PFSK-1 (cell line): ENCODE data around the gene PANX2.

Source experiments
- FOXP2 ChIP-seq: optimal IDR thresholded peaks from 2 replicates; pipeline ENCODE3; 2011; ENCODE audit warnings: borderline replicate concordance, control low read depth, inconsistent platforms; ENCODE audit not compliant: insufficient read depth; ENCODE audit errors: extremely low read length, extremely low read depth
- POLR2AphosphoS5 ChIP-seq: IDR thresholded peaks from 2 replicates; pipeline ENCODE4 v1.6.1; 2012; ENCODE audit warnings: low read depth, mild to moderate bottlenecking, control low read depth, low read length, moderate library complexity
- SIN3A ChIP-seq: IDR thresholded peaks from 2 replicates; pipeline ENCODE4 v1.6.1; 2012; ENCODE audit warnings: mild to moderate bottlenecking, low read length, moderate library complexity, borderline replicate concordance; ENCODE audit not compliant: insufficient read depth
- TAF1 ChIP-seq: IDR thresholded peaks from 2 replicates; pipeline ENCODE4 v1.6.1; 2012; ENCODE audit warnings: low read length, control low read depth, borderline replicate concordance; ENCODE audit not compliant: insufficient read depth
- TF ChIP-seq, protein P1 (sequence below), 2 experiments: IDR thresholded peaks; 2 replicates each; pipeline versions ENCODE4 v1.6.1 to v1.8.0; 2011 to 2012; ENCODE audit warnings: low read depth in 2 of 2, low read length in 2 of 2, control low read depth in 1 of 2, inconsistent platforms in 1 of 2, mild to moderate bottlenecking in 1 of 2, moderate library complexity in 1 of 2; ENCODE audit not compliant: insufficient read depth in 1 of 2

PANX2 gene

DNA sequence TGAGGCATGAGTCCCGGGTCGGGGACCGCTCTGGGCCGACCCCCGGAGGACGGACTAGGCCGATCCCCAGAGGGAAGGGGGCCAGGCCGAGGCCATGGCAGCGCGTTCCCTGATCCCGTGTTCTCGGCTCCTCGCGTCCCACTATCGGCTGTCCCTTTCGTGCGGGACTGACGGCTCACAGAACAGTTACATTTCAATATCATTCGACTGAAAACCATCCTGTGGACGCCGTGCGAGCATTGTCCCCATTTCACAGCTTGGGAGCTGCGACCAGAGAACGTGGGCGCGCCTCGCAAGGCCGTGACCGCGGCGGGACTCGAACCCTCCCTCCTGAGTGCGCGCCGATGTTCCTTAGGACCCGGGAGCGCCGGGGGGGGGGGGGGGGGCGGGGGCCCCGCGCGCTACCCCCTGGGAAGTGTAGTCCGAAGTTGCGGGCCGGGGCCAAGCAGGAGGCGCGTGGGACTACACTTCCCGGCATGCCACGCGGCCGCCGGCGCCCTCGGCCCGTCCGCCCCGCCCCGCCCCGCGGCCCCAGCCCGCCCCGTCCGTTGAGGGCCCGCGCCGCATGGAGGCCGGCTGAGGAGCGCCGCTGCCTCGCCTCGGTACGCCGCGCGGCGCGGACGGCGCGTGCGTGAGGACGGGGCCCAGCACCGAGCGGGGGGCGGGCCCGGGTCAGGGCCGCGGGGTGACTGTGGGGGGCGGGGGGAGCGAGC lies 15.0 kb downstream of the PANX2 start, which contains the start of gene TRABD:
Gene TRABD (plus strand): TSS at position 539 of the 713 bp plus-strand sequence. CDS start 7,148 bp downstream, outside the sequence.
- TF ChIP-seq SIN3A = no peak
- peak; percentile 23 for TF ChIP-seq FOXP2

DNA sequence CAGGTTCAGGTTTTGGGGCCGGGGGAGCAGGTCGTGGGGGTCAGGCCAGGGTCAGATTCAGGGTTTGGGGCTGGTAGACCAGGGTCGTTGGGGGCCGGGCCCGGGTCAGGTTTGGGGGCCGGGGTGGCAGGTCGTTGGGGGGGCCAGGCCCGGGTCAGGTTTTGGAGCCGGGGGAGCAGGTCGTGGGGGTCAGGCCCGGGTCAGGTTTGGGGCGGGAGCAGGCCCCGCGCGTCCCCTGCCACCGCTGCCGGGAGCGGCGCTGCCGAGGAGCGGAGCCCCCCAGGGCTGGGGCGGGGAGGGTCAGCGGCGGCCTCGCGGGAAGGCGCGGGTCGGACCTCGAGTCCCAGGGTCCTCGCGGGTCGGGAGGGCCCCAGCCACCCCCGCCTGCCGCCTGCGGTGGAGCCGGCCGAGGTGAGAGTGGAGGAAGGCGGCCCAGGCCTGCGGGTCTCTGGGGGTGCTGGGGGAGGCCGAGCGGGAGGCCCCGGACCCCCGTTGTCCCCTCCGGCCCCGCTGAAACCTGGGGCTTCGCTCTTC lies 15.7 kb downstream of the PANX2 start:
- no peak for TF ChIP-seq SIN3A
- no peak for TF ChIP-seq POLR2AphosphoS5
- TF ChIP-seq, protein P1, sequence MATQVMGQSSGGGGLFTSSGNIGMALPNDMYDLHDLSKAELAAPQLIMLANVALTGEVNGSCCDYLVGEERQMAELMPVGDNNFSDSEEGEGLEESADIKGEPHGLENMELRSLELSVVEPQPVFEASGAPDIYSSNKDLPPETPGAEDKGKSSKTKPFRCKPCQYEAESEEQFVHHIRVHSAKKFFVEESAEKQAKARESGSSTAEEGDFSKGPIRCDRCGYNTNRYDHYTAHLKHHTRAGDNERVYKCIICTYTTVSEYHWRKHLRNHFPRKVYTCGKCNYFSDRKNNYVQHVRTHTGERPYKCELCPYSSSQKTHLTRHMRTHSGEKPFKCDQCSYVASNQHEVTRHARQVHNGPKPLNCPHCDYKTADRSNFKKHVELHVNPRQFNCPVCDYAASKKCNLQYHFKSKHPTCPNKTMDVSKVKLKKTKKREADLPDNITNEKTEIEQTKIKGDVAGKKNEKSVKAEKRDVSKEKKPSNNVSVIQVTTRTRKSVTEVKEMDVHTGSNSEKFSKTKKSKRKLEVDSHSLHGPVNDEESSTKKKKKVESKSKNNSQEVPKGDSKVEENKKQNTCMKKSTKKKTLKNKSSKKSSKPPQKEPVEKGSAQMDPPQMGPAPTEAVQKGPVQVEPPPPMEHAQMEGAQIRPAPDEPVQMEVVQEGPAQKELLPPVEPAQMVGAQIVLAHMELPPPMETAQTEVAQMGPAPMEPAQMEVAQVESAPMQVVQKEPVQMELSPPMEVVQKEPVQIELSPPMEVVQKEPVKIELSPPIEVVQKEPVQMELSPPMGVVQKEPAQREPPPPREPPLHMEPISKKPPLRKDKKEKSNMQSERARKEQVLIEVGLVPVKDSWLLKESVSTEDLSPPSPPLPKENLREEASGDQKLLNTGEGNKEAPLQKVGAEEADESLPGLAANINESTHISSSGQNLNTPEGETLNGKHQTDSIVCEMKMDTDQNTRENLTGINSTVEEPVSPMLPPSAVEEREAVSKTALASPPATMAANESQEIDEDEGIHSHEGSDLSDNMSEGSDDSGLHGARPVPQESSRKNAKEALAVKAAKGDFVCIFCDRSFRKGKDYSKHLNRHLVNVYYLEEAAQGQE (IDR thresholded peaks at IDR 0.05; ENCODE audit: insufficient read depth in 1 of 2, low read depth in 2 of 2, low read length in 2 of 2) = no peak
- TF ChIP-seq FOXP2 = no peak
- no peak for TF ChIP-seq TAF1

DNA sequence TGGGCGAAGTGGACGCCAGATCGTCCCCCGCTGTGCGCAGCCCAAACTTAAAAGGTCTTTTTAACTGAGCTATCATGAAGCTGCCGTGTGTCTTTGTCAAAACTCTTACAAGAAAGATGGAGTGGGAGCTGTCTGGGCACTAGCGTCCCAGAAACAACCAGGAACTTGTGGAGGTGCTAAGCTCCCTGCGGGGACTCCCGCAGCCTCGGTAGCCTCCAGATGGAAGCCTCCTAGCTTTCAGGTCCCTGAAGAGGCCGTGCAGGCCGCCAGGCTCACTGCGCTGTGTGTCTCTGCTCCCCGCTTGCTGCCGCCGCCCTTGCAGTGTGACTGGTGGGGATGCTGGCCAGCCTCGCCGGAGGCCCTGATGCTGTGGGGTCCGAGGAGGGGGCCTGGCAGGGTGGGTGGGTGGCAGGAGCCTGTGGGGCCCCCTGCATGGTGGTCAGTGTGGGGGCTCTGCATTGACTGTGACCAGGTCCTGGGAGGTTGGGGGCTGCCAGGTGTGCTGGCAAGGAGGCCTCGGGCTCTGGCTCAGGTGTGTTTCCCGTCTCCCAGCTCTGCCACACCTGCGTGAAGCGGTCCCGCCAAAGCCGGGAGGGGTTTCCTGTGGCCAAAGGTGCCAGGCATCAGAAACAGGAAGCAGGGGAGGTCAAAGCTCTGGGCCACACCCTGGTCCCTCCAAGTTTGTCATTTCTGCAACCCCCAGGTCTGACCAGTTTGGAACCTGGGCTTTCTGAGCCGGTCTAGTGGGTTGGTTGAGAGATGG lies 16.4 kb downstream of the PANX2 start:
- TF ChIP-seq POLR2AphosphoS5 (no peak), SIN3A (no peak), TAF1 (no peak), FOXP2 (no peak)
- TF ChIP-seq, protein P1 (IDR thresholded peaks at IDR 0.05; ENCODE audit: insufficient read depth in 1 of 2, low read depth in 2 of 2, low read length in 2 of 2) = no peak

DNA sequence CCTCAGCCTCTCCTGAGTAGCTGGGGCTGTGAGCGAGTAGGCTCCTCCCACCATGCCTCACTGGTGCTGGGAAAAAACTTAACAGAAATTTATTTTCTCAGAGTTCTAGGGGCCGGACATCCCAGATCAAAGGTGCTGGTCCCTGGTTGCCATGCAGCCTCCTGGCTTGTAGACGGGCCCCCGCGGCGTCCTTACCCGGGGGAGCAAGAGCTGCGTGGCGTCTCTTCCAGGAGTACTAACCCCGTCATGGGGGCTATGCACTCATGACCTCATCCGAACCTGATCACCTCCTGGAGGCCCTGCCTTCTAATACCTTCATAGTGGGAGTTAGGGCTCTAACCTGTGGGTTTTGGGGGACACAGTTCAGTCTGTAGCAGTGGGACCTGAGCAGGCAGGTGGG lies 17.8 kb downstream of the PANX2 start:
- no peak for TF ChIP-seq FOXP2
- TF ChIP-seq SIN3A = no peak
- no peak for TF ChIP-seq TAF1
- TF ChIP-seq, protein P1 (IDR thresholded peaks at IDR 0.05; ENCODE audit: insufficient read depth in 1 of 2, low read depth in 2 of 2, low read length in 2 of 2) = no peak
- no peak for TF ChIP-seq POLR2AphosphoS5

DNA sequence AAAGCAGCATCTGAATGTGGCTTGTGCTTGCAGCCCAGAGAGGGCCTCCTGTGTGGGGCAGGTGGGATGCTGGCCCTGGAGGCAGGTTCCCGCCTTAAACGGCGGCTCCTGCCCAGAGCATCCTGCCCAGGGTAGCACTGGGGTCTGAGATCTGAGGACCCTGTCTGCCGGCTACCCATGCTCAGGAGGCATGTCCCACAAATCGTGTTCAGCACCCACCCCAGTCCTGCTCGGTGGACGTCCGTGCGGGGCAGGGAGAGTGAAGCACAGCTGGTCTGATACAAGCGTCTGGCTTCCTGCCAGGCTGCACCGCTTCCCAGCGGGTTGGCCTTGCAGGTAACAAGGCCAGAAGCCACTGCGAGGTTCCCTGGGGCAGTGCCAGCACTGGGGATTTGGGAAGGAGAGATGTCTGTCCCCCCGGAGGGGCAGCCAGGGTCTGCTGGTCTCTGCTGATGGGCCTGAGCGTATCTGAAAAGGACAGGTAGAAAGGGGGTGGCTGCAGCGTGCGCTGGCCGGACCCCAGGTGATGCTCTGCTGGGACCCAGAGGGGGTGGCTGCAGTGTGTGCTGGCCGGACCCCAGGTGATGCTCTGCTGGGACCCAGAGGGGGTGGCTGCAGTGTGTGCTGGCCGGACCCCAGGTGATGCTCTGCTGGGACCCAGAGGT lies 18.8 kb downstream of the PANX2 start:
- TF ChIP-seq POLR2AphosphoS5 (no peak), FOXP2 (no peak), SIN3A (no peak), TAF1 (no peak)
- TF ChIP-seq, protein P1 (IDR thresholded peaks at IDR 0.05; ENCODE audit: insufficient read depth in 1 of 2, low read depth in 2 of 2, low read length in 2 of 2) = no peak
